Measurements from ENCODE around the gene HNRNPU.

HNRNPU gene

GRCh38 chr1:244864253-244865027, at the start of gene HNRNPU:
Gene HNRNPU (minus strand): TSS chr1:244864543. CDS start chr1:244864307, 236 bp downstream.
- DNase-seq (ENCODE audit: low spot score) = peak; percentile 99

GRCh38 chr1:244913806-244914205, 49.5 kb upstream of the HNRNPU start:
- DNase-seq (ENCODE audit: low spot score) = no peak

- DNase-seq (ENCODE audit: low spot score) = no peak
Observed at GRCh38 chr1:244904119-244904518, 39.8 kb upstream of the HNRNPU start.

DNA sequence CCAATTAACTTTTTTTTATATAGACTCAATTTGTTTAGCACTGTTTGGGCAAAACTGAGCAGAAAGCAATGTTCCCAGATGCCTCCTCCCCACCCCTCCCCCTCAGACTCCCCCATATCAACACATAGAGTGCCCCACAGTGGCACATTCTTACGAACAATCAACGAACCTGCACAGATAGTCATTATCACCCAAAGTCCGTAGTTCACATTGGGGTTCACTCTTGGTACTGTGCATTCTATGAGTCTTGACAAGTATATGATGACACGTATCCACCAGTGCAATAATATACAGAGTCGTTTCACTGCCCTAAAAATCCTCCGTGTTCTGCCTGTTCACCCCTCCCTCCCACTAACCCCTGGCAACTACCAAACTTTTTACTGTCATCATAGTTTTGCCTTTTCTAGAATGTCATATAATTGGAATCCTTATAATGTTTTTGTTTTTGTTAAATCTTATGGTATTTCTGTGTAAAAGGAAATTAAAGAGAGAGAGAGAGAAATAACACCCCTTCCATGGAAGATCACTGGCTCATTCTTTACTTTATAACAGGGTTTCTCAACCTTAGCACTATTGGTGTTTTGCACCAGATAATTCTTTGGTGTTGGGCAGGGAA, 37.2 kb upstream of the HNRNPU start:
- no peak for DNase-seq (ENCODE audit: low spot score)

DNA sequence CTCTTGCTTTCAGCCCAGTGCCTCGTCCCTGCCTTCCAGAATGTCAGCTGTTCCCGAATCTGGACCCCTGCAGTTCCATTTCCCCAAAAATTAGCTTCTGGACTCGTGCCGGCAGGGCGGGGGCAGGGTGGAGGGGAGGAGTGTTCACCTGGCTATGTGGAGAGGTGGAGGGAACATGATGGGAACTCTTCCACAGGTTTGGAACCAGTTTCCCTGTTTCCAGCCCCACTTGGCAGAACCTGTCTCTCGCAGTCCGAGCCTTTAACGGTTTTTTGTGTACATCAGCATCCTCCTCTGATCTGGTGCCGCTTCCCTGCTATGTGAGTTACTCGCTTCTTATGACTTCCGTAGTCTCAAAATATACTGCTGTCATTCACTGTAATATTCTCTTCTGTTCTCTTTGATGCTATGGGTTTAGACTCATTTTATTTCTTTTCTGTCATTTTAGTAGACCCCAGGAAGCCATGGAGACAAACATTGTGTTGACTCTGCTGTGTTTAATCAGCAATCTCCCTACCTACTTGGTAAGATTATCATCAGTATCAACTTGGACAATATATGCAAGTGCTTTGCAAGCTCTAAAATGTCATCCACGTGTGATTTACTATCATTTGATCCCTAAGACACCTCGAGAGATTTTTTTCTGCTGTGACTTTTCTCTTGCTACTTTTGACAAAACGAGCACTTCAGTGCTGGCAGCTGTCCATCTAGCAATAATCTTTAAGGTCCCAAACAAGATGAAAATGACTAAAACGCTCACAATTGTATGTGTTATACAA, 33.3 kb upstream of the HNRNPU start:
- no peak for DNase-seq (ENCODE audit: low spot score)

DNA sequence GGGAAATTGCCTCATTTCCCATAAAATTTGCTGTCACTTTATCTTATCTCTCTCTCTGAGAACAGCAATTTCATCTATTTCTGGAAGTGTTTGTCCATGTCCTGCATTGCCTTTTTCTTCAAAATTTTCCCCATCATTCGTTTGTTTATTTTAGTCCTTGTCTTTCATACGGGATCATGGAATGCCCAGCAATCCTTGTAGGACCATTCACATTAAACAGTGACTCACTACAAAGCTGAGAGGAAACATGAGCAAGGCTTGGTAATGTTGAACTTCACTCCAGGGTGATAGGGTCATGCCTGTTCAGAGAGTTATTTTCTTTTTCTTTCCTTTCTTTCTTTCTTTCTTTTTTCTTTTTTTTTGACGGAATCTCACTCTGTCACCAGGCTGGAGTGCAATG, 32.2 kb upstream of the HNRNPU start:
- DNase-seq (ENCODE audit: low spot score) = no peak

- no peak for DNase-seq (ENCODE audit: low spot score)
Observed at GRCh38 chr1:244893836-244894235, 29.5 kb upstream of the HNRNPU start.

DNA sequence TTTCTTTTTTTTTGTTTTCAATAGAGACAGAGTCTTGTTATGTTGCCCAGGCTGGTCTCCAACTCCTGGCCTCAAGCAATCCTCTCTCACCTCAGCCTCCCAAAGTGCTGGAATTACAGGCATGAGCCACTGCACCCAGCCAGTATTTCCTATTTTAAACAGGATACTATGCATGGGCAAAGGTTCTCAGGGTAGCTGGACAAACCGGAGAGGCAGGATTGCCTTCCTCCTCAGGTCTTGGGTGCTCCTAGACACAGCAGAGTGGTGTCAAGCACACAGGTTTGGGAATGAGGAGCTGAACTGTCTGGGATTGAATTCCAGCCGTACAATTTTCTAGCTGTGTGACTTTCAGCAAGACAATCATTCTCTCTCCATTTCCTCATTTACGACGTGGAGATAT, 22.9 kb upstream of the HNRNPU start:
- no peak for DNase-seq (ENCODE audit: low spot score)

DNA sequence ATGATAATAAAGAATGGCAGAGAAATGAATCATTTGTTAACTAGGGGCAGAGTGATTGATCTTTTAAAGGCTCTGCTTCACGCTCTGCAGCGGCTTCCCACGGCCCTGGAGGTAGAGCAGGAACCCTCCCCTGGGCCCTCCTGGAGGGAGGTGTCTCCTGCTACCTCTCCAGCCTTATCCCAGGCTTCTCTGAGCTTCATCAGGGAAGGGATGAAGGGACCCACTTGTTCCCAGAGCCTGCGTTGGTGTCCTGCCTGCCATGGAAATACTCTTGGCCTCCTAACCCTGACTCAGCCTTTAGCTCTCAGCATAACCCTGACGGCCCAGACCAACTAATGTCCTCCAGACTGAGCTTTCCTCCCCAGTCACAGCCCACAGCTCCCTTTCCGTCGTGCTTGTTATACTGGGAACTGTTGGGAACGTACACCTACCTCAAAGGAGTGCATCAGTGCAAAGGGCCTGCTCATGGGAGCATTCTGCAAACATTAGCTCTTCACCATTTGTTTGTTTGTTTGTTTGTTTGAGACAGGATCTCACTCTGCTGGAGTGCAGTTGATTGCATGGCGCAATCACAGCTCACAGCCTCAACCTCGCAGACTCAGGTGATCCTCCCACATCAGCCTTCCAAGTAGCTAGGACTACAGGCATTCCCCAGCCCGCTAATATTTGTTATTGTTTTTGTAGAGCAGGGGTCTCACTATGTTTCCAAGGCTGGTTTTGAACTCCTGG, 17.4 kb upstream of the HNRNPU start:
- DNase-seq (ENCODE audit: low spot score) = no peak

GRCh38 chr1:244878681-244879080, 14.3 kb upstream of the HNRNPU start:
- DNase-seq (ENCODE audit: low spot score) = no peak

DNA sequence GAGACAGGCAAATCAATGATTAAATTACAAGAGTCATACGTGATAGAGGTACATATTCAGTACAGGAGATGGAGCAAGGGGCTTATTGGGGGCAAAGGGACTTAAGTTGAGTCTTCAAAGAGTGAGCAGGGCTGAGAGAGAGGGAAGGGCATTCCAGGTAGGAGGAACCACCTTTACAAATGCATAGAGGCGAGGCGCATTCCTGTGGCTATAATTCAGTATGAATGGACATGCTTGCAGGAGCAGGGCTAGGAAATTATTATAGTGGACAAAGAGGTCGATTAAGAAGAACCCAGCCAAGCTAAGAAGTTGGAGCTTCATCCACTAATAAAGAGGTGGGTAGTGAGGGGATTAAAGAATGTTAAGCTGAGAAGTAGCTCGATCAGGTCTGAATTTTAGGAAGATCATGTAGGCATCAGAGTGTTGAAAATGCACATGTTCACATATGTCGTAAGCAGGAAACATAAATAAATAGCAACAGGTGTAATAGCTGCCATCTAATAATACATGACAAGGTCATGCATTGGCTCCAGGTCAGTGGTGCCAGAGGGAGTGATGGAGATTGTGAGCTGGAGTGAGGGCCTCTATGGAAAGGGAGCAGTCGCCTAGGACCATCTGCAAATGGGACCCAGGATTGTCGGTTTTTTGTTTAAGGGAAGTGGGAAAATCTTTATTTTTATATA, 12.0 kb upstream of the HNRNPU start:
- no peak for DNase-seq (ENCODE audit: low spot score)

DNA sequence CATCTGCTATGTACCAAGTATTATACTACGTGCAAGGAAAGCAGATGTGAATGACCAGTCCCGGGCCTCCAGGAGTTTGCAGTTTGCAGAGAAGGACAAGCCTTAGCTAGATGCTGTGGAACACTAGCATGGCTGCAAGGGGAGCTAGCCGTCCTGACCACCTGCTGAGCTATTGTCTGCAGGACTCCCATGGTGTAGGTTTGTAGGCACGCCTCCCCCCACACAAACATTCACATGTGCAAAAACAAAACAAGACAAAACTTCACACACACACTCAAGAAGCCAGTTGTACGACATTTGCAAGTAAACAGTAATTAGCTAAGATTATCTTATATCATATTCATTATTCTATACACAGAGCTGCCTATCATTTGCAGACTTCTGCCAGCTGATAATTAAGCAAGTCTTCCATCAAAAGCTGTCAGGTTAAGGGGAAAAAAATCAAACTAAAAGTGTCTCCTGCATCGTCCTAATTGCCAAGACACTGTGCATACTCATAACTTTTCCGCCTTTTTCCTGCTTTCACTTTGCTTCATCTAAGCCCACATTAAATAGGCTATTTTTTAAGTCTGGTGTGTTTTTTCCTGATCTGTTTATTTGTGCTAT, 10.7 kb upstream of the HNRNPU start:
- no peak for DNase-seq (ENCODE audit: low spot score)

GRCh38 chr1:244869950-244870349, 5.6 kb upstream of the HNRNPU start:
- no peak for DNase-seq (ENCODE audit: low spot score)

GRCh38 chr1:244869364-244869827, 5.1 kb upstream of the HNRNPU start:
- no peak for DNase-seq (ENCODE audit: low spot score)

GRCh38 chr1:244868484-244869363, 4.4 kb upstream of the HNRNPU start:
- no peak for DNase-seq (ENCODE audit: low spot score)

DNA sequence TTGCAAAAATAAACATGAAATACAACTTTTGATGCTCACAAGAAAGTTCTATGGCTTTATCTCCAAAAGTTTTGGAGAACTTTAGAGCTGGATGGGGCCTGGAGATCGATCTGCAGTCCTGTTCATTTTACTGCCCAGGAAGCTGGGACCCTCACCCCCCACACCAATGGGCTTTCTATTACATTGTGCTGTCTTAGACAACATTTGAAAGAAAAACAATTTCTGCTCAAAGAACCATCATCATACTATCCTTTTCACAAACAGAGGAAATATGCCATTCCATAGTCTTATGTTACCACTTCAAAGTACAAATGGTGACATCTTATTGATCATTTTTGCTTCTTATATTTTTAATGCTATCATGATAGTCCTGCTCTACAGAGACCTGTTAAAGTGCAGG, 2.0 kb upstream of the HNRNPU start:
- no peak for DNase-seq (ENCODE audit: low spot score)

- no peak for DNase-seq (ENCODE audit: low spot score)
Observed at GRCh38 chr1:244865820-244866219, 1.5 kb upstream of the HNRNPU start.

DNA sequence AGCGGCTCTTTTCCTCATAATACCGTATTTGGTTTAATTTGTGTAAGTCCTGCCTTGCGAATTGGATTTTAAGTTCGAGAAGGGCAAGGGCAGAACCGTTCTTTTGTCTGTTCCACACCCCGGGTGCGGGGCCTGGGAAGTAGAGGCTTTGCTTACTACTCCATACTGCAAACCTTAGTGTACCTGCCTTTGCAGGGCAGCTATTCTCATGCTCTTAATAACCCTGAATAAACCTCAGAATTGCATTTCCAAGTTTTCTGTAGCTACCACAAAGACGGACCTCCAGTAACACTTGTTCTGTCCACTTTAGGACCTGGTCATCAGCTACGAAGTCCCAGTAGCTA, 657 bp upstream of the HNRNPU start:
- peak; percentile 77 for DNase-seq (ENCODE audit: low spot score)

- DNase-seq (ENCODE audit: low spot score) = peak; percentile 70
Observed at GRCh38 chr1:244863491-244864252, 671 bp downstream of the HNRNPU start.
